BE2C (cell line): ENCODE results near the gene S100A7.
"Not testable (repeated sequence)": the region's sequence is repeated elsewhere in the genome, so short reads cannot be mapped to it uniquely, and the experiment has no call there.

ENCODE experiments used
- DNase-seq: peaks from one replicate; pipeline ENCODE4 v3.0.0-alpha.2; 2020
- H3K27me3 ChIP-seq: fragments of 250-450 bp; sonication (Bioruptor Pico); 2 replicates; pipeline ENCODE4 v1.5.1; 2020; ENCODE audit warnings: mild to moderate bottlenecking
- H3K36me3 ChIP-seq: fragments of 250-450 bp; sonication (Bioruptor Pico); 2 replicates; pipeline ENCODE4 v1.5.1; 2020; ENCODE audit warnings: mild to moderate bottlenecking
- H3K4me1 ChIP-seq: fragments of 250-450 bp; sonication (Bioruptor Pico); 2 replicates; pipeline ENCODE4 v1.5.1; 2020
- H3K4me3 ChIP-seq: 2 replicates; pipeline ENCODE4 v1.5.1; 2011; ENCODE audit warnings: low read depth, low read length
- H3K9me3 ChIP-seq: fragments of 250-450 bp; sonication (Bioruptor Pico); 2 replicates; pipeline ENCODE4 v1.5.1; 2020
- CTCF ChIP-seq: IDR thresholded peaks from 2 replicates; pipeline ENCODE4 v1.5.1; 2012; ENCODE audit warnings: mild to moderate bottlenecking, low read depth, low read length

S100A7 gene

GRCh38 chr1:153456396-153456795 is 4.1 kb downstream of the S100A7 start:
- no peak for DNase-seq
- no peak overlapping the region for H3K4me3 ChIP-seq
- TF ChIP-seq CTCF, result no peak
- peaks cover 3% of the 10 kb centered on the region; the same call in 1 of the 2 replicates for H3K27me3 ChIP-seq
- H3K9me3 ChIP-seq, result no peaks in the 10 kb centered on the region
- no peaks in the 10 kb centered on the region for H3K4me1 ChIP-seq
- H3K36me3 ChIP-seq, result no peaks in the 10 kb centered on the region

- H3K4me1 ChIP-seq, H3K4me3 ChIP-seq, DNase-seq: not testable (repeated sequence)
These were observed 11.6 kb downstream of the S100A7 start for GRCh38 chr1:153448851-153449250.

GRCh38 chr1:153447498-153448170 is 12.8 kb downstream of the S100A7 start:
- Histone ChIP-seq H3K4me1 (no peaks in the 10 kb centered on the region), H3K4me3 (no peak overlapping the region), H3K36me3 (no peaks in the 10 kb centered on the region), H3K9me3 (no peaks in the 10 kb centered on the region), H3K27me3 (peaks cover 34% of the 10 kb centered on the region)
- no peak for TF ChIP-seq CTCF
- DNase-seq, result no peak

More at GRCh38 chr1:153448851-153449250, 11.6 kb downstream of the S100A7 start:
- not testable (repeated sequence) for H3K9me3 ChIP-seq, H3K36me3 ChIP-seq
- H3K27me3 ChIP-seq, result peaks cover 34% of the 10 kb centered on the region

GRCh38 chr1:153444078-153444477 is 16.4 kb downstream of the S100A7 start:
- DNase-seq, result no peak
- no peaks in the 10 kb centered on the region for H3K9me3 ChIP-seq
- no peaks in the 10 kb centered on the region for H3K36me3 ChIP-seq
- H3K4me1 ChIP-seq, result no peaks in the 10 kb centered on the region
- peaks cover 32% of the 10 kb centered on the region for H3K27me3 ChIP-seq
- no peak overlapping the region for H3K4me3 ChIP-seq
- TF ChIP-seq CTCF, result no peak

GRCh38 chr1:153443486-153443885 is 17.0 kb downstream of the S100A7 start:
- TF ChIP-seq CTCF, result no peak
- Histone ChIP-seq H3K36me3 (no peaks in the 10 kb centered on the region), H3K4me3 (no peak overlapping the region), H3K9me3 (no peaks in the 10 kb centered on the region), H3K4me1 (no peaks in the 10 kb centered on the region), H3K27me3 (peaks cover 36% of the 10 kb centered on the region)
- no peak for DNase-seq

GRCh38 chr1:153441238-153441755 is 19.2 kb downstream of the S100A7 start:
- Histone ChIP-seq H3K4me1 (no peaks in the 10 kb centered on the region), H3K36me3 (no peaks in the 10 kb centered on the region), H3K4me3 (no peak overlapping the region), H3K27me3 (peaks cover 36% of the 10 kb centered on the region), H3K9me3 (no peaks in the 10 kb centered on the region)
- DNase-seq, result no peak
- TF ChIP-seq CTCF, result no peak
